ENCODE results near the gene SDF4.

- TF ChIP-seq, protein P1, sequence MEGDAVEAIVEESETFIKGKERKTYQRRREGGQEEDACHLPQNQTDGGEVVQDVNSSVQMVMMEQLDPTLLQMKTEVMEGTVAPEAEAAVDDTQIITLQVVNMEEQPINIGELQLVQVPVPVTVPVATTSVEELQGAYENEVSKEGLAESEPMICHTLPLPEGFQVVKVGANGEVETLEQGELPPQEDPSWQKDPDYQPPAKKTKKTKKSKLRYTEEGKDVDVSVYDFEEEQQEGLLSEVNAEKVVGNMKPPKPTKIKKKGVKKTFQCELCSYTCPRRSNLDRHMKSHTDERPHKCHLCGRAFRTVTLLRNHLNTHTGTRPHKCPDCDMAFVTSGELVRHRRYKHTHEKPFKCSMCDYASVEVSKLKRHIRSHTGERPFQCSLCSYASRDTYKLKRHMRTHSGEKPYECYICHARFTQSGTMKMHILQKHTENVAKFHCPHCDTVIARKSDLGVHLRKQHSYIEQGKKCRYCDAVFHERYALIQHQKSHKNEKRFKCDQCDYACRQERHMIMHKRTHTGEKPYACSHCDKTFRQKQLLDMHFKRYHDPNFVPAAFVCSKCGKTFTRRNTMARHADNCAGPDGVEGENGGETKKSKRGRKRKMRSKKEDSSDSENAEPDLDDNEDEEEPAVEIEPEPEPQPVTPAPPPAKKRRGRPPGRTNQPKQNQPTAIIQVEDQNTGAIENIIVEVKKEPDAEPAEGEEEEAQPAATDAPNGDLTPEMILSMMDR (conservative IDR thresholded peaks at IDR 0.05), result no peak
- TF ChIP-seq ZFX (IDR thresholded peaks at IDR 0.05), result no peak
Observed at GRCh38 chr1:1182491-1183220, 49.1 kb downstream of the SDF4 start.
